ENCODE data around the gene DPM3. TPM values are rescaled to one million over a fixed set of nuclear protein-coding genes. Genes with fewer than 3 reads are reported as not detected.

The DPM3 gene
- total and polyA plus RNA-seq, 2 of the 13 experiments (the other 11 are each of a cell fraction or from before 2014, with no cell fraction given): 23.2 to 53.4 TPM

GRCh38 chr1:155170101-155170785 is 29.9 kb upstream of the DPM3 start:
- ChIA-PET POLR2A (interaction anchor here (5.9 kb wide), 1 partner anchor 43 kb away, joined by 56 read pairs; the partner anchor contains the start of gene EFNA1), CTCF (ENCODE audit: low intra/inter-chr PET ratio, low total read pairs) (interaction anchor here (5.3 kb wide), 1 partner anchor 77 kb away, joined by 165 read pairs; no protein-coding TSS in a partner anchor)
- Histone ChIP-seq H2AFZ (ENCODE audit: low read length) (no peak overlapping the region), H3K79me2 (ENCODE audit: insufficient read depth, low read length) (peaks cover 10% of the 10 kb centered on the region), H3K27me3 (ENCODE audit: control insufficient read depth in 1 of 2, insufficient read depth in 2 of 2, low read length in 2 of 2) (0 out of 5 replicates have a peak, but pooled peaks cover 0 to 8% of the 10 kb centered on the region in 2 experiments), H3K4me3 (replicated peaks in 1 of 3; ENCODE audit: insufficient read depth in 1 of 3, low read depth in 2 of 3, low read length in 3 of 3) (no peak overlapping the region), H4K20me1 (ENCODE audit: insufficient read depth, low read length) (no peaks in the 10 kb centered on the region), H3K27ac (ENCODE audit: extremely low read length, insufficient read depth, low read length) (no peak overlapping the region), H3K9me3 (ENCODE audit: low read length) (no peaks in the 10 kb centered on the region), H3K4me1 (ENCODE audit: insufficient read depth, low read length) (peaks cover 41% of the 10 kb centered on the region), H3K9ac (ENCODE audit: insufficient read depth, low read depth, low read length) (no peak overlapping the region), H3K36me3 (replicated peaks in 1 of 2; ENCODE audit: control insufficient read depth in 1 of 2, insufficient read depth in 2 of 2, low read length in 2 of 2) (peaks cover 0 to 12% of the 10 kb centered on the region in 2 experiments; a peak in 2 of 5 replicates), H3K4me2 (ENCODE audit: low read depth, low read length) (no peak overlapping the region)
- TF ChIP-seq ZNF747 (CRISPR knock-in tag; IDR thresholded peaks at IDR 0.05; ENCODE audit: borderline replicate concordance) (no peak), KMT2A (CRISPR knock-in tag; IDR thresholded peaks at IDR 0.05) (no peak), ZBTB2 (CRISPR knock-in tag; IDR thresholded peaks at IDR 0.05; ENCODE audit: low read depth) (no peak)
- WGBS (ENCODE audit: low lambda C conversion rate): 93% methylated on average over 2 of the region's 2 CpGs
- in situ Hi-C loops (cut with HindIII; ENCODE audit: extremely low pct_ligation_motif_present, low pct_unique_long_range_greater_than_20kb) (no loop called here), intact Hi-C loops (cut with micrococcal nuclease; ENCODE audit: unreplicated experiment) (no loop called here)
- no TSS peak for BruUV-seq (replicated peaks)
- no peak for DNase-seq (ENCODE audit: low spot score)
- no peak for ATAC-seq
- FAIRE-seq: no peak

- Histone ChIP-seq H3K4me3 (replicated peaks in 1 of 3; ENCODE audit: insufficient read depth in 1 of 3, low read depth in 2 of 3, low read length in 3 of 3) (no peak overlapping the region), H3K27ac (ENCODE audit: extremely low read length, insufficient read depth, low read length) (no peak overlapping the region), H3K4me2 (ENCODE audit: low read depth, low read length) (no peak overlapping the region), H2AFZ (ENCODE audit: low read length) (no peak overlapping the region), H3K9me3 (ENCODE audit: low read length) (no peaks in the 10 kb centered on the region), H3K79me2 (ENCODE audit: insufficient read depth, low read length) (peaks cover 10% of the 10 kb centered on the region), H4K20me1 (ENCODE audit: insufficient read depth, low read length) (no peaks in the 10 kb centered on the region), H3K36me3 (replicated peaks in 1 of 2; ENCODE audit: control insufficient read depth in 1 of 2, insufficient read depth in 2 of 2, low read length in 2 of 2) (peaks cover 0 to 12% of the 10 kb centered on the region in 2 experiments; a peak in 2 of 5 replicates), H3K27me3 (ENCODE audit: control insufficient read depth in 1 of 2, insufficient read depth in 2 of 2, low read length in 2 of 2) (0 out of 5 replicates have a peak, but pooled peaks cover 0 to 8% of the 10 kb centered on the region in 2 experiments), H3K4me1 (ENCODE audit: insufficient read depth, low read length) (peaks cover 41% of the 10 kb centered on the region), H3K9ac (ENCODE audit: insufficient read depth, low read depth, low read length) (no peak overlapping the region)
- intact Hi-C loops (cut with micrococcal nuclease; ENCODE audit: unreplicated experiment) (no loop called here), in situ Hi-C loops (cut with HindIII; ENCODE audit: extremely low pct_ligation_motif_present, low pct_unique_long_range_greater_than_20kb) (loop anchor here (5.0 kb wide), 1 partner anchor 77 kb away; no protein-coding TSS in a partner anchor)
- BruUV-seq (replicated peaks): no TSS peak
- POLR2A ChIA-PET: interaction anchor here (2.9 to 5.9 kb wide), 2 partner anchors 42 to 78 kb away, joined by 28 to 56 read pairs; partner anchors contain the start of gene EFNA1
- ATAC-seq: no peak
- no peak for FAIRE-seq
- CTCF ChIA-PET (ENCODE audit: low intra/inter-chr PET ratio, low total read pairs): interaction anchor here (5.3 kb wide), 1 partner anchor 76 kb away, joined by 165 read pairs; no protein-coding TSS in a partner anchor
- no peak for DNase-seq (ENCODE audit: low spot score)
- WGBS (ENCODE audit: low lambda C conversion rate): 83% methylated on average over 5 of the region's 5 CpGs
- TF ChIP-seq, protein P1, sequence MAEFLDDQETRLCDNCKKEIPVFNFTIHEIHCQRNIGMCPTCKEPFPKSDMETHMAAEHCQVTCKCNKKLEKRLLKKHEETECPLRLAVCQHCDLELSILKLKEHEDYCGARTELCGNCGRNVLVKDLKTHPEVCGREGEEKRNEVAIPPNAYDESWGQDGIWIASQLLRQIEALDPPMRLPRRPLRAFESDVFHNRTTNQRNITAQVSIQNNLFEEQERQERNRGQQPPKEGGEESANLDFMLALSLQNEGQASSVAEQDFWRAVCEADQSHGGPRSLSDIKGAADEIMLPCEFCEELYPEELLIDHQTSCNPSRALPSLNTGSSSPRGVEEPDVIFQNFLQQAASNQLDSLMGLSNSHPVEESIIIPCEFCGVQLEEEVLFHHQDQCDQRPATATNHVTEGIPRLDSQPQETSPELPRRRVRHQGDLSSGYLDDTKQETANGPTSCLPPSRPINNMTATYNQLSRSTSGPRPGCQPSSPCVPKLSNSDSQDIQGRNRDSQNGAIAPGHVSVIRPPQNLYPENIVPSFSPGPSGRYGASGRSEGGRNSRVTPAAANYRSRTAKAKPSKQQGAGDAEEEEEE (CRISPR knock-in tag; IDR thresholded peaks at IDR 0.05; ENCODE audit: borderline replicate concordance): no peak
- TF ChIP-seq, protein P2, sequence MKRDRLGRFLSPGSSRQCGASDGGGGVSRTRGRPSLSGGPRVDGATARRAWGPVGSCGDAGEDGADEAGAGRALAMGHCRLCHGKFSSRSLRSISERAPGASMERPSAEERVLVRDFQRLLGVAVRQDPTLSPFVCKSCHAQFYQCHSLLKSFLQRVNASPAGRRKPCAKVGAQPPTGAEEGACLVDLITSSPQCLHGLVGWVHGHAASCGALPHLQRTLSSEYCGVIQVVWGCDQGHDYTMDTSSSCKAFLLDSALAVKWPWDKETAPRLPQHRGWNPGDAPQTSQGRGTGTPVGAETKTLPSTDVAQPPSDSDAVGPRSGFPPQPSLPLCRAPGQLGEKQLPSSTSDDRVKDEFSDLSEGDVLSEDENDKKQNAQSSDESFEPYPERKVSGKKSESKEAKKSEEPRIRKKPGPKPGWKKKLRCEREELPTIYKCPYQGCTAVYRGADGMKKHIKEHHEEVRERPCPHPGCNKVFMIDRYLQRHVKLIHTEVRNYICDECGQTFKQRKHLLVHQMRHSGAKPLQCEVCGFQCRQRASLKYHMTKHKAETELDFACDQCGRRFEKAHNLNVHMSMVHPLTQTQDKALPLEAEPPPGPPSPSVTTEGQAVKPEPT (CRISPR knock-in tag; IDR thresholded peaks at IDR 0.05; ENCODE audit: low read depth): no peak
- TF ChIP-seq SP140L (CRISPR knock-in tag; IDR thresholded peaks at IDR 0.05; ENCODE audit: borderline replicate concordance) (no peak), ZBTB2 (CRISPR knock-in tag; IDR thresholded peaks at IDR 0.05; ENCODE audit: low read depth) (no peak), ZNF703 (CRISPR knock-in tag; IDR thresholded peaks at IDR 0.05; ENCODE audit: borderline replicate concordance) (no peak)
These were observed 29.2 kb upstream of the DPM3 start for GRCh38 chr1:155169541-155169940.
